Caco-2 (cell line): ENCODE measurements around the gene KDM4B. TPM values are rescaled to one million over a fixed set of nuclear protein-coding genes. Genes with fewer than 3 reads are reported as not detected.
A peak's percentile ranks its signal among the peaks of the same experiment; 100 is the strongest.

Source experiments
- BruUV-seq: library from RNA; stranded (reverse); fragments of 400-500 nt; replicated peaks from 2 replicates; lab custom pipeline; 2021; lab: Mats Ljungman, UMichigan
- CTCF ChIA-PET: fragments of 300-600 bp; sonication (Branson Sonifier 250); formaldehyde crosslinking; loops from one replicate; lab custom pipeline; 2022; ENCODE audit warnings: antibody characterized with exemption; lab: Charles Lee
- POLR2A ChIA-PET: fragments of 300-600 bp; sonication (Branson Sonifier 250); formaldehyde crosslinking; loops from one replicate; lab custom pipeline; 2022; ENCODE audit warnings: antibody characterized with exemption; lab: Charles Lee
- DNase-seq, 2 experiments: peaks; one replicate each; pipeline versions ENCODE4 v3.0.0 to v3.0.0-alpha.2; 2020 to 2022
- H3K27me3 ChIP-seq: replicated peaks from 2 replicates; pipeline ENCODE4 v1.6.0; 2011; ENCODE audit warnings: low read length; ENCODE audit not compliant: control insufficient read depth, insufficient read depth
- H3K36me3 ChIP-seq: 2 replicates; pipeline ENCODE4 v1.5.1; 2011; ENCODE audit warnings: low read length; ENCODE audit not compliant: control insufficient read depth, insufficient read depth
- H3K4me1 ChIP-seq: fragments of 250-450 bp; sonication (Bioruptor Pico); 2 replicates; pipeline ENCODE4 v1.5.1; 2020; ENCODE audit warnings: mild to moderate bottlenecking
- H3K4me3 ChIP-seq: 2 replicates; pipeline ENCODE4 v1.5.1; 2011; ENCODE audit warnings: low read depth, mild to moderate bottlenecking, control low read depth, low read length
- H3K9me3 ChIP-seq: fragments of 250-450 bp; sonication (Bioruptor Pico); 2 replicates; pipeline ENCODE4 v1.5.1; 2020; ENCODE audit warnings: mild to moderate bottlenecking, moderate library complexity
- H3K27ac Mint-ChIP-seq: one replicate; pipeline ENCODE4 v1.8.0; 2022; ENCODE audit warnings: mixed read lengths; ENCODE audit not compliant: unreplicated experiment
- H3K27me3 Mint-ChIP-seq: one replicate; pipeline ENCODE4 v1.8.0; 2022; ENCODE audit warnings: mixed read lengths; ENCODE audit not compliant: insufficient read depth, unreplicated experiment
- H3K36me3 Mint-ChIP-seq: one replicate; pipeline ENCODE4 v1.8.0; 2022; ENCODE audit warnings: mild to moderate bottlenecking, mixed read lengths; ENCODE audit not compliant: insufficient read depth, unreplicated experiment
- H3K4me1 Mint-ChIP-seq: one replicate; pipeline ENCODE4 v1.8.0; 2022; ENCODE audit warnings: low read depth, mixed read lengths; ENCODE audit not compliant: unreplicated experiment
- H3K4me3 Mint-ChIP-seq: one replicate; pipeline ENCODE4 v1.8.0; 2022; ENCODE audit warnings: mild to moderate bottlenecking, moderate library complexity, mixed read lengths; ENCODE audit not compliant: unreplicated experiment
- H3K9me3 Mint-ChIP-seq: one replicate; pipeline ENCODE4 v1.8.0; 2022; ENCODE audit warnings: mixed read lengths; ENCODE audit not compliant: unreplicated experiment
- intact Hi-C: fragments of 100-400 bp; cut with micrococcal nuclease; formaldehyde crosslinking; loops from one replicate; pipeline ENCODE4 v1.10.0; 2022; ENCODE audit not compliant: unreplicated experiment
- total RNA-seq: library from RNA; stranded (reverse); gene quantifications from 2 replicates; pipeline ENCODE4 v1.2.3, GENCODE V29; 2022
- TF ChIP-seq, protein P1 (sequence below), 2 experiments: fragments of 200-600 bp in 1 of 2; IDR thresholded peaks; 1 replicate in 1 of 2; 2 replicates in 1 of 2; pipeline versions ENCODE4 v1.5.1 to v1.8.0; 2011 to 2022; ENCODE audit warnings: antibody characterized with exemption in 1 of 2, control low read depth in 1 of 2, inconsistent platforms in 1 of 2, low read depth in 1 of 2, low read length in 1 of 2, mild to moderate bottlenecking in 1 of 2, moderate library complexity in 1 of 2; ENCODE audit not compliant: insufficient read depth in 1 of 2, severe bottlenecking in 1 of 2, unreplicated experiment in 1 of 2

Gene KDM4B
- total RNA-seq, 1 experiment from 2014 or later = 27.4 TPM

DNA sequence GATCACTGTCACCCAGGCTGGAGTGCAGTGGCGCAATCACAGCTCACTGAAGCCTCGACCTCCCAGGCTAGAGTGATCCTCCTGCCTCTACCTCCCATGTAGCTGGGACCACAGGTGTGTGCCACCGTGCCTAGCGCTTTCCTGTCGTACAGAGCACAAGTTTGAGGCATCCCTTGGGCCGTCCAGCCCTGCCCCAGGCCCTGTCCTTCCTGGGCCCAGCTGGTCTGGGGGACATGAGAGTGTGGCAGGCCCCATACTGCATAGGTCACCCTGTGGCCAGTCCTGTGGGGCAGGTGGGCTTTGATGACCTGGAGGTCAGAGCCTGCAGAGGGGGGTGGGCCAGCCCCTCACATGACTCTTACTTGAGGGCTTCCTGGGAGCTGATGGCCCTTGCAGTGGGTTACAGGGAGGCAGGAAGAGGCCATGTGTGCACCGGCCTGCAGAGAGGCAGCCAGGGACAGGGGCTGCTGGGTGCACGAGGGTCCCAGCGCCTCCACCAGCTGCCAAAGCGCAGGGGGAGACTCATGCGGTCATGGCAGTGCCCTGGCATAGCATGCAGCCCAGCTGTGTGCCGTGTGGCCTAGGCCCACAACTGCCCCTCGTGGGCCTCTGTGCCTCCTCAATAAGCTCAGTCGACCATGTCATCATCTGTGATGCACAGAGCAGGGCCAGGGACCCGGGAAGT lies 61.4 kb downstream of the KDM4B start:
- H3K4me1 ChIP-seq = no peaks in the 10 kb centered on the region
- Mint-ChIP-seq H3K36me3 (peaks cover 12% of the 10 kb centered on the region), H3K4me1 (no peaks in the 10 kb centered on the region), H3K27me3 (no peaks in the 10 kb centered on the region), H3K4me3 (no peak overlapping the region), H3K27ac (no peak overlapping the region), H3K9me3 (no peaks in the 10 kb centered on the region)
- intact Hi-C loops = loop anchor here (5.0 kb wide), 1 partner anchor 223 kb away; no protein-coding TSS in a partner anchor
- no peak for DNase-seq
- no peak overlapping the region for H3K4me3 ChIP-seq
- POLR2A ChIA-PET = no interaction called here
- TF ChIP-seq, protein P1, sequence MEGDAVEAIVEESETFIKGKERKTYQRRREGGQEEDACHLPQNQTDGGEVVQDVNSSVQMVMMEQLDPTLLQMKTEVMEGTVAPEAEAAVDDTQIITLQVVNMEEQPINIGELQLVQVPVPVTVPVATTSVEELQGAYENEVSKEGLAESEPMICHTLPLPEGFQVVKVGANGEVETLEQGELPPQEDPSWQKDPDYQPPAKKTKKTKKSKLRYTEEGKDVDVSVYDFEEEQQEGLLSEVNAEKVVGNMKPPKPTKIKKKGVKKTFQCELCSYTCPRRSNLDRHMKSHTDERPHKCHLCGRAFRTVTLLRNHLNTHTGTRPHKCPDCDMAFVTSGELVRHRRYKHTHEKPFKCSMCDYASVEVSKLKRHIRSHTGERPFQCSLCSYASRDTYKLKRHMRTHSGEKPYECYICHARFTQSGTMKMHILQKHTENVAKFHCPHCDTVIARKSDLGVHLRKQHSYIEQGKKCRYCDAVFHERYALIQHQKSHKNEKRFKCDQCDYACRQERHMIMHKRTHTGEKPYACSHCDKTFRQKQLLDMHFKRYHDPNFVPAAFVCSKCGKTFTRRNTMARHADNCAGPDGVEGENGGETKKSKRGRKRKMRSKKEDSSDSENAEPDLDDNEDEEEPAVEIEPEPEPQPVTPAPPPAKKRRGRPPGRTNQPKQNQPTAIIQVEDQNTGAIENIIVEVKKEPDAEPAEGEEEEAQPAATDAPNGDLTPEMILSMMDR (IDR thresholded peaks at IDR 0.05; ENCODE audit: insufficient read depth in 1 of 2, low read depth in 1 of 2, low read length in 1 of 2, severe bottlenecking in 1 of 2, unreplicated experiment in 1 of 2) = no peak
- H3K27me3 ChIP-seq = no peaks in the 10 kb centered on the region
- CTCF ChIA-PET = interaction anchor here (0.5 to 3.0 kb wide), 7 partner anchors 16 to 221 kb away, joined by 4 to 23 read pairs (median 8); no protein-coding TSS in a partner anchor
- H3K9me3 ChIP-seq = no peaks in the 10 kb centered on the region
- no TSS peak for BruUV-seq
- H3K36me3 ChIP-seq = no peaks in the 10 kb centered on the region

DNA sequence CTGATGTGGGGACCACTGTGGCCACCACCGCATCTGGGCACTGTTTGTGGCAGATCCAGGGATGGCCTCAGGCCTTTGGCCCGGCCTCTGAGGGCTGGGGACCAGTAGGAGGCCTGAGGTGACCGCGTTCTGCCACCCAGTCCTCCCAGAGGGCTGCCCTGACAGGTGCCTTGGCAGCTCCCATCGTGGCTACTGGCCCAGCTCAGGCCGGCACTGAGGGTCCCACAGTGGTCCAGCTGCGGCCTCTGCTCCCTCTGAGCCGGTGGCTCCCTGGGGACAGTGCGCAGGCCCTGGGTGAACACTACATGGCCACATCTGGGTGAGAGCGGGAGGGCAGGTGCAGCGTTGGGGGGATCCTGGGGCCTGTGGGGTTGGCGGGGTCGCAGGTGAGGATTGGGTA lies 61.9 kb downstream of the KDM4B start:
- H3K9me3 Mint-ChIP-seq = no peaks in the 10 kb centered on the region
- ChIA-PET POLR2A (no interaction called here), CTCF (interaction anchor here (0.5 to 3.0 kb wide), 9 partner anchors 16 to 221 kb away, joined by 3 to 23 read pairs (median 6); partner anchors contain the start of gene PLIN3)
- no peaks in the 10 kb centered on the region for H3K4me1 Mint-ChIP-seq
- H3K27me3 Mint-ChIP-seq = no peaks in the 10 kb centered on the region
- peaks cover 12% of the 10 kb centered on the region for H3K36me3 Mint-ChIP-seq
- H3K27ac Mint-ChIP-seq = no peak overlapping the region
- H3K4me1 ChIP-seq = no peaks in the 10 kb centered on the region
- intact Hi-C loops = loop anchor here (1.0 to 5.0 kb wide), 3 partner anchors 30 to 224 kb away; no protein-coding TSS in a partner anchor
- H3K4me3 ChIP-seq = no peak overlapping the region
- no peaks in the 10 kb centered on the region for H3K36me3 ChIP-seq
- H3K4me3 Mint-ChIP-seq = no peak overlapping the region
- DNase-seq = no peak
- no peaks in the 10 kb centered on the region for H3K9me3 ChIP-seq
- no peaks in the 10 kb centered on the region for H3K27me3 ChIP-seq
- TF ChIP-seq, protein P1 (IDR thresholded peaks at IDR 0.05; ENCODE audit: insufficient read depth in 1 of 2, low read depth in 1 of 2, low read length in 1 of 2, severe bottlenecking in 1 of 2, unreplicated experiment in 1 of 2) = no peak
- BruUV-seq = no TSS peak

DNA sequence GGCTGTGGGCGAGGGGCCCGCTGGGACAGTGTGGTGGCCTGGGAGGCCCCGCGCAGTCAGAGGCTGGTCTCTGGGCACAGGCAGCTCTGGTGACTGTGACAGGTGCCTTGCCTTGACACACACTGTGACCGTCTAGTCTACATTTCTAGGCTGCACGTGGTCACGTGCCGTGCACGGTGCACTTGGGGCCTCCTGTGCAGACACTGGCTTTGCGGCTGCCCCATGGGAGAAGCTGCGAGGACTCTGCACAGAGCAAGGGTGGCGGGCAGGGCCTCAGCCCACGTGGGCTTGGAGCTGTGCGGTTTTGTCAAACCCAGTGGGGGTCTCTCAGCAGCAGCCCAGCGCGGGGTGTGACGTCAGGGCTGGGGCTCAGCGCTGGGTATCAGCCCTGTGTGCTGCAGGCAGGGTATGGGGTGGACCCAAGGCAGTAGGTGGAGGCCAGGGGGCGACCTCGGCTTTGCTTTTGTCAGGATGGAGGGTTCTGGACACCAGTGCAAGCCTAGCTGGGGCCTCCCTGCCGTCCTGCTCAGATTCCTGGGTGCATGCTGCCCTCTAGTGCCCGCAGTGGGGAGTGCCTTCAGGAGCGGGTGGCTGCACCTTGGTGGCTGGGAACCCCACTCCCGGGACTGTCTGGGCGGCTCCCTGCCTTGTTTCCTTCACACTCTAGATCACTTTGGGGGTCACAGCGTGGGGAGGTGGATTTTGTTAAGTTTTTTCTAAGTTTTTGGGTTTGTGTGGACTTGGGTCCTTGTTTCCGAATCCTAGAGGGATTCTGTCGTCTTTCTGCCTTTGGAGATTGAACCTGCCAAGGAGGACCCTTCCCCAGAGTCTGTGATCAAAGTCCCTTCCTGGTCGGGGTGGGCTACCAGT lies 62.6 kb downstream of the KDM4B start:
- DNase-seq = peak; percentile 81 to 91
- Mint-ChIP-seq H3K4me3 (no peak overlapping the region), H3K4me1 (no peaks in the 10 kb centered on the region), H3K27ac (no peak overlapping the region), H3K36me3 (peaks cover 12% of the 10 kb centered on the region), H3K27me3 (no peaks in the 10 kb centered on the region), H3K9me3 (no peaks in the 10 kb centered on the region)
- TF ChIP-seq, protein P1 (IDR thresholded peaks at IDR 0.05; ENCODE audit: insufficient read depth in 1 of 2, low read depth in 1 of 2, low read length in 1 of 2, severe bottlenecking in 1 of 2, unreplicated experiment in 1 of 2) = peak; percentile 85 to 95
- Histone ChIP-seq H3K36me3 (no peaks in the 10 kb centered on the region), H3K9me3 (no peaks in the 10 kb centered on the region), H3K4me3 (no peak overlapping the region), H3K27me3 (no peaks in the 10 kb centered on the region), H3K4me1 (no peaks in the 10 kb centered on the region)
- POLR2A ChIA-PET = no interaction called here
- CTCF ChIA-PET = interaction anchor here (0.5 to 3.0 kb wide), 15 partner anchors 13 to 240 kb away, joined by 3 to 23 read pairs (median 5); partner anchors contain the start of genes FEM1A, KDM4B and PLIN3
- no TSS peak for BruUV-seq
- intact Hi-C loops = loop anchor here (1.0 to 5.0 kb wide), 3 partner anchors 30 to 224 kb away; no protein-coding TSS in a partner anchor
